ENCODE data around the gene LCN9.

GRCh38 chr9:135716045-135716444 is 52.9 kb downstream of the LCN9 start:
- TF ChIP-seq CTCF (IDR thresholded peaks at IDR 0.05) (no peak), POLR2A (IDR thresholded peaks at IDR 0.05) (no peak)

All from thyroid gland (tissue), 4 donors.